ENCODE data around the gene HDAC4. TPM values are rescaled to one million over a fixed set of nuclear protein-coding genes. Genes with fewer than 3 reads are reported as not detected.

HDAC4 gene
- total and polyA plus RNA-seq, 2 donors (not counting 1 experiment from before 2014, with no cell fraction given): 13.5 to 46.0 TPM

- no peak overlapping the region for H3K4me3 Mint-ChIP-seq
- H3K79me2 ChIP-seq (ENCODE audit: control insufficient read depth, insufficient read depth, low read length): peaks cover 81% of the 10 kb centered on the region
- H2AFZ ChIP-seq (ENCODE audit: insufficient read depth, low read depth, low read length, poor library complexity, severe bottlenecking): no peak overlapping the region
- ATAC-seq (ENCODE audit: low read depth) (no peak), DNase-seq (no peak)
- peaks cover 0 to 7% (median 0%) of the 10 kb centered on the region in 3 donors for H3K9me3 ChIP-seq (ENCODE audit: control extremely low read depth in 1 of 3, control insufficient read depth in 2 of 3, insufficient read depth in 1 of 3, low read length in 2 of 3)
- WGBS (ENCODE audit: insufficient coverage): 100% methylated on average over 17 of the region's 20 CpGs
- no peak overlapping the region for H3K27ac Mint-ChIP-seq
- H3K27me3 ChIP-seq (replicated peaks in 1 of 4; ENCODE audit: control extremely low read depth in 1 of 4, control insufficient read depth in 3 of 4, insufficient read depth in 4 of 4, low read length in 3 of 4): no peaks in the 10 kb centered on the region
- H3K9me3 Mint-ChIP-seq (ENCODE audit: insufficient read depth): peaks cover 2% of the 10 kb centered on the region
- no peak overlapping the region for H3K4me2 ChIP-seq (replicated peaks; ENCODE audit: low read depth, low read length, poor library complexity, severe bottlenecking)
- peaks cover 0 to 2% of the 10 kb centered on the region in 2 experiments for H3K36me3 ChIP-seq (replicated peaks in 1 of 2; ENCODE audit: control extremely low read depth in 1 of 2, control insufficient read depth in 1 of 2, extremely low read depth in 1 of 2, insufficient read depth in 2 of 2, low read length in 1 of 2)
- no peak overlapping the region for H3K27ac ChIP-seq (ENCODE audit: low read length in 2 of 2)
- TF ChIP-seq CTCF (IDR thresholded peaks at IDR 0.05): no peak
- TF ChIP-seq EZH2 (IDR thresholded peaks at IDR 0.05; ENCODE audit: borderline replicate concordance, insufficient read depth, low read depth, low read length, poor library complexity, severe bottlenecking): no peak
- POLR2A ChIA-PET: no interaction called here
- no peaks in the 10 kb centered on the region for H3K27me3 Mint-ChIP-seq
- H3K4me1 ChIP-seq (ENCODE audit: control insufficient read depth in 2 of 2, insufficient read depth in 2 of 2, low read length in 2 of 2): peaks cover 0 to 3% of the 10 kb centered on the region in 2 donors
- peaks cover 24% of the 10 kb centered on the region for H4K20me1 ChIP-seq (ENCODE audit: control insufficient read depth, insufficient read depth, low read length, poor library complexity, severe bottlenecking)
- intact Hi-C loops (cut with micrococcal nuclease): no loop called here
- H3K4me3 ChIP-seq (ENCODE audit: control extremely low read depth in 1 of 5, extremely low read depth in 1 of 5, insufficient read depth in 1 of 5, low read depth in 2 of 5, low read length in 4 of 5): no peak overlapping the region
- peaks cover 1% of the 10 kb centered on the region for H3K4me1 Mint-ChIP-seq
- H3K9ac ChIP-seq (ENCODE audit: low read length): no peak overlapping the region
- CTCF ChIA-PET: interaction anchor here (1.6 kb wide), 1 partner anchor 246 kb away, joined by 3 read pairs; no protein-coding TSS in a partner anchor
Measured at GRCh38 chr2:239388236-239389151, 12.3 kb downstream of the HDAC4 start.

GRCh38 chr2:239387811-239388210, 13.0 kb downstream of the HDAC4 start:
- peaks cover 0 to 10% of the 10 kb centered on the region in 2 donors for H3K4me1 ChIP-seq (ENCODE audit: control insufficient read depth in 2 of 2, insufficient read depth in 2 of 2, low read length in 2 of 2)
- Mint-ChIP-seq H3K4me1 (peaks cover 7% of the 10 kb centered on the region), H3K4me3 (no peak overlapping the region), H3K27me3 (no peaks in the 10 kb centered on the region), H3K9me3 (ENCODE audit: insufficient read depth) (peaks cover 2% of the 10 kb centered on the region), H3K27ac (no peak overlapping the region)
- no peak overlapping the region for H3K9ac ChIP-seq (ENCODE audit: low read length)
- TF ChIP-seq EZH2 (IDR thresholded peaks at IDR 0.05; ENCODE audit: borderline replicate concordance, insufficient read depth, low read depth, low read length, poor library complexity, severe bottlenecking): no peak
- no peak for TF ChIP-seq CTCF (IDR thresholded peaks at IDR 0.05)
- intact Hi-C loops (cut with micrococcal nuclease): no loop called here
- 95% methylated on average over 14 of the region's 17 CpGs for WGBS (ENCODE audit: insufficient coverage)
- H3K79me2 ChIP-seq (ENCODE audit: control insufficient read depth, insufficient read depth, low read length): peaks cover 81% of the 10 kb centered on the region
- H3K36me3 ChIP-seq (replicated peaks in 1 of 2; ENCODE audit: control extremely low read depth in 1 of 2, control insufficient read depth in 1 of 2, extremely low read depth in 1 of 2, insufficient read depth in 2 of 2, low read length in 1 of 2): peaks cover 0 to 2% of the 10 kb centered on the region in 2 experiments
- ChIA-PET CTCF (no interaction called here), POLR2A (no interaction called here)
- ATAC-seq (ENCODE audit: low read depth) (no peak), DNase-seq (no peak)
- no peak overlapping the region for H3K27ac ChIP-seq (ENCODE audit: low read length in 2 of 2)
- peaks cover 18% of the 10 kb centered on the region for H4K20me1 ChIP-seq (ENCODE audit: control insufficient read depth, insufficient read depth, low read length, poor library complexity, severe bottlenecking)
- no peak overlapping the region for H3K4me2 ChIP-seq (replicated peaks; ENCODE audit: low read depth, low read length, poor library complexity, severe bottlenecking)
- no peak overlapping the region for H2AFZ ChIP-seq (ENCODE audit: insufficient read depth, low read depth, low read length, poor library complexity, severe bottlenecking)
- H3K27me3 ChIP-seq (replicated peaks in 1 of 4; ENCODE audit: control extremely low read depth in 1 of 4, control insufficient read depth in 3 of 4, insufficient read depth in 4 of 4, low read length in 3 of 4): no peaks in the 10 kb centered on the region
- no peak overlapping the region for H3K4me3 ChIP-seq (ENCODE audit: control extremely low read depth in 1 of 5, extremely low read depth in 1 of 5, insufficient read depth in 1 of 5, low read depth in 2 of 5, low read length in 4 of 5)
- H3K9me3 ChIP-seq (ENCODE audit: control extremely low read depth in 1 of 3, control insufficient read depth in 2 of 3, insufficient read depth in 1 of 3, low read length in 2 of 3): peaks cover 0 to 7% (median 0%) of the 10 kb centered on the region in 3 donors
